ENCODE results near the gene TM2D3.

Gene TM2D3

GRCh38 chr15:101620671-101621070 is 31.5 kb downstream of the TM2D3 start:
- no peak for DNase-seq

GRCh38 chr15:101619615-101619865 is 32.6 kb downstream of the TM2D3 start:
- DNase-seq = no peak

GRCh38 chr15:101618851-101619614 is 33.1 kb downstream of the TM2D3 start:
- DNase-seq = no peak

GRCh38 chr15:101618076-101618475 is 34.1 kb downstream of the TM2D3 start:
- no peak for DNase-seq

GRCh38 chr15:101617390-101617965 is 34.7 kb downstream of the TM2D3 start:
- no peak for DNase-seq

- no peak for DNase-seq
These were observed 36.0 kb downstream of the TM2D3 start for GRCh38 chr15:101615986-101616848.

- no peak for DNase-seq
These were observed 36.7 kb downstream of the TM2D3 start for GRCh38 chr15:101615414-101615985.

- DNase-seq = no peak
These were observed 37.4 kb downstream of the TM2D3 start for GRCh38 chr15:101614761-101615160.

GRCh38 chr15:101614001-101614585 is 38.1 kb downstream of the TM2D3 start:
- DNase-seq = no peak

- no peak for DNase-seq
These were observed 38.8 kb downstream of the TM2D3 start for GRCh38 chr15:101613130-101614000.

GRCh38 chr15:101612676-101613075 is 39.5 kb downstream of the TM2D3 start:
- no peak for DNase-seq

- DNase-seq = no peak
These were observed 40.4 kb downstream of the TM2D3 start for GRCh38 chr15:101611580-101612299.

- no peak for DNase-seq
These were observed 41.2 kb downstream of the TM2D3 start for GRCh38 chr15:101611007-101611406.

- DNase-seq = no peak
These were observed 41.6 kb downstream of the TM2D3 start for GRCh38 chr15:101610611-101611000.

- DNase-seq = no peak
These were observed 42.2 kb downstream of the TM2D3 start for GRCh38 chr15:101609742-101610610.

GRCh38 chr15:101608201-101608600 is 44.0 kb downstream of the TM2D3 start:
- no peak for DNase-seq

GRCh38 chr15:101607108-101607507 is 45.1 kb downstream of the TM2D3 start:
- DNase-seq = no peak

GRCh38 chr15:101604124-101604874 is 47.9 kb downstream of the TM2D3 start:
- no peak for DNase-seq

GRCh38 chr15:101602801-101603200 is 49.4 kb downstream of the TM2D3 start:
- no peak for DNase-seq

- no peak for DNase-seq
These were observed 52.1 kb downstream of the TM2D3 start for GRCh38 chr15:101600035-101600434.

Data from NK-92 treated with Interleukin-12 subunit alpha and Interleukin-12 subunit beta, amount 100 ng/mL, for 24 hours (cell line).